Measurements from ENCODE around the gene GLS. TPM values are rescaled to one million over a fixed set of nuclear protein-coding genes. Genes with fewer than 3 reads are reported as not detected.

GLS gene
- total RNA-seq, 2 experiments from 2014 or later = 175 to 187 TPM

Other genes starting within 250 kb of the GLS start
- gene NAB1, start 231.7 kb upstream of the GLS start, total RNA-seq = 10 to 100 TPM; 33.0 to 36.3 TPM
- gene STAT1, start 133.3 kb downstream of the GLS start, total RNA-seq = 100 to 1,000 TPM; 544 to 571 TPM

Data from activated naive CD8-positive, alpha-beta T cell treated with anti-CD3 and anti-CD28 coated beads, Interleukin-2, amount 10 ng/mL, durations not matched to agents 7 days and 5 days (primary cell).